ENCODE data around the gene MAP3K20.
"Not testable (repeated sequence)": the region's sequence is repeated elsewhere in the genome, so short reads cannot be mapped to it uniquely, and the experiment has no call there.

Gene MAP3K20

DNA sequence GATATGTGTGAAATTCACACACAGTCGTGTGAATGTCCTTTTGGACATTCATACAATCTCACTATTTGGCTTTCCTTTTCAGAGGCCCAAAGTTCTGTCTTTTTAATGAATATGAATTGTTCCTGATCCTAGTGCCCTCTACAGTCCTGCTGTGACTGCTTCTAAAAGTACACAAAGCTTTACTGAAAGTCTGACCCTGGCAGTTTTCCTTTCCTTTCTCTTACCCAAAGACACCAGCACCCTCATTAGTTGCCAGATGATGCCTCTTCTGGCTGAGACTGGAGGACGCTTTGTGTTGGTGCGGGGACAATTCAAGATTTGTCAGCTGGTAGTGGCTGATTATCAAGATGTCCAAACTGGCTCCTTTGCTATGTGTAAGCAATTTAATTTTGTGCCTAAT is 197.2 kb downstream of the MAP3K20 start:
- TF ChIP-seq, protein P1, sequence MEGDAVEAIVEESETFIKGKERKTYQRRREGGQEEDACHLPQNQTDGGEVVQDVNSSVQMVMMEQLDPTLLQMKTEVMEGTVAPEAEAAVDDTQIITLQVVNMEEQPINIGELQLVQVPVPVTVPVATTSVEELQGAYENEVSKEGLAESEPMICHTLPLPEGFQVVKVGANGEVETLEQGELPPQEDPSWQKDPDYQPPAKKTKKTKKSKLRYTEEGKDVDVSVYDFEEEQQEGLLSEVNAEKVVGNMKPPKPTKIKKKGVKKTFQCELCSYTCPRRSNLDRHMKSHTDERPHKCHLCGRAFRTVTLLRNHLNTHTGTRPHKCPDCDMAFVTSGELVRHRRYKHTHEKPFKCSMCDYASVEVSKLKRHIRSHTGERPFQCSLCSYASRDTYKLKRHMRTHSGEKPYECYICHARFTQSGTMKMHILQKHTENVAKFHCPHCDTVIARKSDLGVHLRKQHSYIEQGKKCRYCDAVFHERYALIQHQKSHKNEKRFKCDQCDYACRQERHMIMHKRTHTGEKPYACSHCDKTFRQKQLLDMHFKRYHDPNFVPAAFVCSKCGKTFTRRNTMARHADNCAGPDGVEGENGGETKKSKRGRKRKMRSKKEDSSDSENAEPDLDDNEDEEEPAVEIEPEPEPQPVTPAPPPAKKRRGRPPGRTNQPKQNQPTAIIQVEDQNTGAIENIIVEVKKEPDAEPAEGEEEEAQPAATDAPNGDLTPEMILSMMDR (IDR thresholded peaks at IDR 0.05; ENCODE audit: extremely low read depth, missing control alignments), result no peak
- DNase-seq (ENCODE audit: low spot score), result no peak

- TF ChIP-seq, protein P1 (IDR thresholded peaks at IDR 0.05; ENCODE audit: extremely low read depth, missing control alignments), result no peak
- no peak for DNase-seq (ENCODE audit: low spot score)
These were observed 203.3 kb downstream of the MAP3K20 start for GRCh38 chr2:173278794-173279526.

DNA sequence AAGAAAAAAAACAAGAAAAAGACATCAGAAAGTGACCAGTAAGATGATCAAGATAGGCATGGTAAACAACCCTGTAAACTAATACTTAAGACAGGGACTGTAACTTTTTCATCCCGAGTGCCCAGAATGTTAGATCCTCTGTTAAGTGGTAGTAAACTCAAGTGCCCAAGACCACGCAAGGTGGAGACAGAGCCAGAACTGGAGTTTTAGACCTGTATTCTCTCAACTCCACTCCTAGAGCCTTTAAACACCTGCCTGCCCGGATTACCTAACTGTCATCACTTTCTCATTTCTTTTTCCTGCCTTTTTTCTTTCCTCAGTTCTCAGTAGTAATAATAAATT is 203.9 kb downstream of the MAP3K20 start:
- TF ChIP-seq, protein P1 (IDR thresholded peaks at IDR 0.05; ENCODE audit: extremely low read depth, missing control alignments), result no peak
- no peak for DNase-seq (ENCODE audit: low spot score)

DNA sequence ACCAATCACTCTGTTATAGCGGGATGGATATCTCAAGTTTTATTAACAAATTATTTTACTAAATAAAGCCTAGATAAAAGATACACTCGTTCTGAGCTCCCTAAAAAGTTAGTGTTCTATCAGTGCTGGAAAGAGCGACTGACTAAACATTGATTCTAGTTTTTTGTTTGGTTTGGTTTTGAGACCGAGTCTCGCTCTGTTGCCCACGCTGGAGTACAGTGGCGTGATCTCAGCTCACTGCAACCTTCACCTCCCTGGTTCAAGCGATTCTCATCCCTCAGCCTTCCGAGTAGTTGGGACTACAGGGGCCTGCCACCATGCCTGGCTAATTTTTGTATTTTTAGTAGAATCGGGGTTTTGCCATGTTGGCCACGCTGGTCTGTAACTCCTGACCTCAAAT is 205.2 kb downstream of the MAP3K20 start:
- TF ChIP-seq, protein P1 (IDR thresholded peaks at IDR 0.05; ENCODE audit: extremely low read depth, missing control alignments), result no peak
- no peak for DNase-seq (ENCODE audit: low spot score)

DNA sequence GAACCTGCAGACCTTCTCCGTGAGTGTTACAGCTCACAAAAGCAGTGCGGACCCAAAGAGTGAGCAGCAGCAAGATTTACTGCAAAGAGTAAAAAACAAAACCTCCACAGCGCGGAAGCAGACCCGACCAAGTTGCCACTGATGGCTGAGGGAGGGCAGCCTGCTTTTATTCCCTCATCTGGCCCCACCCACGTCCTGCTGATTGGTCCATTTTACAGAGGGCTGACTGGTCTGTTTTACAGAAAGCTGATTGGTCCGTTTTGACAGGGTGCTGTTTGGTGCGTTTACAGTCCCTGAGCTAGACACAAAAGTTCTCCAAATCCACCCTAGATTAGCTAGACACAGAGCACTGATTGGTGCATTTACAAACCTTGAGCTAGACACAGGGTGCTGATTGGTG is 206.3 kb downstream of the MAP3K20 start:
- DNase-seq (ENCODE audit: low spot score), result not testable (repeated sequence)

DNA sequence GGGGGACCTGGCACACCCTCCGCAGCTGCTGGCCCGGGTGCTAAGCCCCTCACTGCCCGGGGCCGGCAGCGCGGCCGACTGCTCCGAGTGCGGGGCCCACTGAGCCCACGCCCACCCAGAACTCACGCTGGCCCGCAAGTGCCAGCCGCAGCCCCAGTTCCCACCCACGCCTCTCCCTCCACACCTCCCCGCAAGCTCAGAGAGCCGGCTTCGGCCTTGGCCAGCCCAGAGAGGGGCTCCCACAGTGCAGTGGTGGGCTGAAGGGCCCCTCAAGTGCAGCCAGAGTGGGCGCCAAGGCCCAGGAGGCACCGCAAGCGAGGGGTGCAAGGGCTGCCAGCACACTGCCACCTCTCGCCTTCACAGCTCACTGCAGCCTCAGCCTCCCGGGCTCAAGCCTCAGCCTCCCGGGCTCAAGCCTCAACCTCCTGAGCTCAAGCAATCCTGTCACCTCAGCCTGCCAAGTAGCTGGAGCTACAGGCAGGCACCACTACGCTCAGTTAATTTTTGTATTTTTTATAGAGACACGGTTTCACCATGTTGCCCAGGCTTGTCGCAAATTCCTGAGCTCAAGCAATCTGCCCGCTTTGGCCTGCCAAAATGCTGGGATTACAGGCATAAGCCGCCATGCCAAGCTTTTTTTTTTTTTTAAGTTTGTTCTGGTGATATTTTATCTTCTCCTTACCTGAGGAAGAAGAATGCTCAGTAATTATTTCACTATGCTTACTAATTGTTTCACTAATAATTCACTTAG is 207.3 kb downstream of the MAP3K20 start:
- DNase-seq (ENCODE audit: low spot score), result no peak
- TF ChIP-seq, protein P1 (IDR thresholded peaks at IDR 0.05; ENCODE audit: extremely low read depth, missing control alignments), result no peak

DNA sequence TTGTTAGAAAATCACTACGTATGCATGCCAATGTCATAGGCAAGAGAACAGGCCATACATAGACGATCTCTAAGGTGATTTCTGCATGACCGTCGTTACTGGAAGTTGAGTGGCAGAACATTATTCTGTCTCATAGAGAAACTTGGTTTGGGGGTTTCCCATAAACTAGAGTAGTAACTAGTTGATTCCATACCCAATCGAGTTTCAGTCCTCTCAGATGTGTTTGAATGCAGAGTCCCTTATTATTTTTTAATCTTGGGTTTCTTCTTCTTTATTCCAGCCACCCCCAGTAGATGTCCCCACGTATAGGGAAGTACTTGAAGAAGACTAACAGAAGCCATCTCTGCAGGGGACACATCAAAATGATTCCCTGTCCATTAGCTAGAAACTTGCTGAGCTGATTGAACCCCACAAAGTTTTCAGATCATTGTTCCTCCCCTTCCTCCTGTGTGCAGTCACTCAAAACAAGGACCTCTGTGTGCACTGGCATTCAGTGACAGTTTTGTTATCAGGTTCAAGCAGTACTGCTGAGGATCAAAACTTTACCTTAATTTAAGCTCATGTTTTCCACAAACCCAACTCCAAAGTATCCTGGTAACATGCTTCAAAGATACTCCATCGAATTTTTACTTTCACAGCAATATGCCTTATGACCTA is 210.6 kb downstream of the MAP3K20 start:
- DNase-seq (ENCODE audit: low spot score), result peak; percentile 71
- TF ChIP-seq, protein P1 (IDR thresholded peaks at IDR 0.05; ENCODE audit: extremely low read depth, missing control alignments), result no peak

All from GM20000 (cell line).